Kidney (tissue), 14 donors: ENCODE results near the gene NPR2. TPM values are rescaled to one million over a fixed set of nuclear protein-coding genes. Genes with fewer than 3 reads are reported as not detected.
A peak's percentile ranks its signal among the peaks of the same experiment; 100 is the strongest.

Experiments
- DNase-seq, 5 donors: peaks; one replicate each; pipeline ENCODE4 v3.0.0-alpha.2; 2013 to 2020
- FAIRE-seq: peaks from 2 replicates; lab custom pipeline; 2012; peaks lifted over from hg19 to GRCh38; lab: Jason Lieb, UNC
- H3K27ac ChIP-seq, 2 donors: one replicate each; pipeline ENCODE4 v1.7.0; 2013; ENCODE audit warnings: low read depth in 2 of 2, low read length in 2 of 2, inconsistent platforms in 1 of 2
- H3K27me3 ChIP-seq: one replicate; pipeline ENCODE4 v1.7.1; 2013; ENCODE audit warnings: low read length, inconsistent platforms; ENCODE audit not compliant: control insufficient read depth, insufficient read depth
- H3K36me3 ChIP-seq, 3 donors: one replicate each; pipeline versions ENCODE4 v1.7.0 to v1.7.1; 2013; ENCODE audit warnings: low read length in 3 of 3, control low read depth in 1 of 3, inconsistent platforms in 1 of 3; ENCODE audit not compliant: insufficient read depth in 3 of 3, control insufficient read depth in 2 of 3
- H3K4me1 ChIP-seq, 3 donors: one replicate each; pipeline versions ENCODE4 v1.7.0 to v1.7.1; 2013; ENCODE audit warnings: low read length in 3 of 3, inconsistent platforms in 1 of 3, low read depth in 1 of 3; ENCODE audit not compliant: control insufficient read depth in 2 of 3, insufficient read depth in 2 of 3
- H3K4me3 ChIP-seq, 3 donors: one replicate each; pipeline versions ENCODE4 v1.7.0 to v1.8.1; 2013; ENCODE audit warnings: low read length in 3 of 3, control low read depth in 1 of 3, inconsistent platforms in 1 of 3
- H3K9ac ChIP-seq, 3 donors: one replicate each; pipeline versions ENCODE4 v1.7.0 to v1.7.1; 2013; ENCODE audit warnings: low read length in 3 of 3, control low read depth in 1 of 3, inconsistent platforms in 1 of 3
- H3K9me3 ChIP-seq, 3 donors: one replicate each; pipeline versions ENCODE4 v1.7.0 to v1.7.1; 2013; ENCODE audit warnings: low read length in 3 of 3, control low read depth in 1 of 3, inconsistent platforms in 1 of 3; ENCODE audit not compliant: control insufficient read depth in 2 of 3, insufficient read depth in 1 of 3
- intact Hi-C: fragments of 100-400 bp; cut with DNase I; formaldehyde crosslinking; loops from one replicate; pipeline ENCODE4 v1.11.1; 2022
- polyA plus RNA-seq: library from polyadenylated mRNA; stranded (reverse); fragments of 350-450 nt; fragmentation: Illumina TruSeq; extraction: RNeasy Lipid Tissue Mini Kit (QIAGEN cat#74804); gene quantifications from one replicate; pipeline ENCODE4 v1.2.3, GENCODE V29; 2014; ENCODE audit warnings: low read depth, low replicate concordance; ENCODE audit not compliant: insufficient read depth
- total RNA-seq: library from RNA; stranded (reverse); fragmentation: NEBNext Ultra II Directional; extraction: Animal tissue kit (Norgen Biotek cat#: 25700); gene quantifications from one replicate; pipeline ENCODE4 v1.2.1, GENCODE V29; 2021
- TF ChIP-seq, protein P1 (sequence below): IDR thresholded peaks from 3 replicates; pipeline ENCODE4 v1.5.1; 2012; ENCODE audit warnings: mild to moderate bottlenecking, moderate library complexity, borderline replicate concordance; ENCODE audit not compliant: insufficient read depth; ENCODE audit errors: extremely low read depth
- donor health status: control.
- donor health status: control.
- donor health status: control.
- donor health status: control.
- donor health status: control.
- donor health status: DM: yes; HTN: yes; CAD: no.
- donor health status: Normal renal cell carcinoma (clear cell type).

NPR2 gene
- total and polyA plus RNA-seq, 2 donors from 2014 or later = 11.4 to 17.0 TPM

DNA sequence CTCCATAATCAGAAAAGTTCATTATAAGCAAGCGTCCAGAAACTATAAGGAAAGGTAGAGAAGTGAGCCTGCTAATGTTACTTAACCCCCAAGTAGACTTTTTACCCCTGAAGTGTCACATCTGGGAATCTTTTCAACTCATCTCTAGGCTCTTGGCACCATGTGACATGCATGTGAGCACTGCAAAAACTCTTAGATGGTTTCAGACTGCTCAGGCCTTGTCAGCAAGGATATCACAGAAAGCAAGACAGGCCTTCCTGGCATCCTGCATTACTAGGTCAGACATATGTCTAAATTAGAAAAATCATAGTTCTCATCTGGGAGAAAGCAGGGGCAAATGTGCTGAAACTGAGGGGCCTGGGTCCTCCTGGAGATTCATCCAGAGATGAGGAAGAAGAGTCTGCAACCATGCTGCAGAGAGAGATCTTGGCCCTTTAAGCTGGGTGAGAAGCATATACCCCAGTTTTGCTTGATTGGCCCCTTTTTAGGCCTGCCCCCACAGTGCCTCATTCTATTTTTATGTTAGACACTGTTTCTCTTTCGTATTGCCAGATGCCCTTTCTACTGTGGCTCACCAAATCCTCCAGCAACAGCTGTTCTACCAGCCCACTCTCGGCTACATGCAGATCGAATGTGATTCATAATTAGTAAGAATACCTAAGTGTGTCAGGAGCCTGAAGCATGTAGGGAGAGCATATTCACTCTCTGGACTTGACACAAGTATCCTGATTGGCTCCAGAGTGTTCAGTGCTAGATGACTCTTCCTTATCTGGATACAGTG is 56.6 kb downstream of the NPR2 start:
- no peak overlapping the region for H3K27ac ChIP-seq
- no peaks in the 10 kb centered on the region for H3K9me3 ChIP-seq
- H3K27me3 ChIP-seq = no peaks in the 10 kb centered on the region
- FAIRE-seq = no peak
- H3K36me3 ChIP-seq = peaks cover 0 to 5% (median 0%) of the 10 kb centered on the region in 3 donors
- H3K4me3 ChIP-seq = no peak overlapping the region
- peaks cover 3 to 9% (median 3%) of the 10 kb centered on the region in 3 donors for H3K4me1 ChIP-seq
- no peak for DNase-seq
- TF ChIP-seq, protein P1, sequence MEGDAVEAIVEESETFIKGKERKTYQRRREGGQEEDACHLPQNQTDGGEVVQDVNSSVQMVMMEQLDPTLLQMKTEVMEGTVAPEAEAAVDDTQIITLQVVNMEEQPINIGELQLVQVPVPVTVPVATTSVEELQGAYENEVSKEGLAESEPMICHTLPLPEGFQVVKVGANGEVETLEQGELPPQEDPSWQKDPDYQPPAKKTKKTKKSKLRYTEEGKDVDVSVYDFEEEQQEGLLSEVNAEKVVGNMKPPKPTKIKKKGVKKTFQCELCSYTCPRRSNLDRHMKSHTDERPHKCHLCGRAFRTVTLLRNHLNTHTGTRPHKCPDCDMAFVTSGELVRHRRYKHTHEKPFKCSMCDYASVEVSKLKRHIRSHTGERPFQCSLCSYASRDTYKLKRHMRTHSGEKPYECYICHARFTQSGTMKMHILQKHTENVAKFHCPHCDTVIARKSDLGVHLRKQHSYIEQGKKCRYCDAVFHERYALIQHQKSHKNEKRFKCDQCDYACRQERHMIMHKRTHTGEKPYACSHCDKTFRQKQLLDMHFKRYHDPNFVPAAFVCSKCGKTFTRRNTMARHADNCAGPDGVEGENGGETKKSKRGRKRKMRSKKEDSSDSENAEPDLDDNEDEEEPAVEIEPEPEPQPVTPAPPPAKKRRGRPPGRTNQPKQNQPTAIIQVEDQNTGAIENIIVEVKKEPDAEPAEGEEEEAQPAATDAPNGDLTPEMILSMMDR = no peak
- no peak overlapping the region for H3K9ac ChIP-seq
- intact Hi-C loops = no loop called here

DNA sequence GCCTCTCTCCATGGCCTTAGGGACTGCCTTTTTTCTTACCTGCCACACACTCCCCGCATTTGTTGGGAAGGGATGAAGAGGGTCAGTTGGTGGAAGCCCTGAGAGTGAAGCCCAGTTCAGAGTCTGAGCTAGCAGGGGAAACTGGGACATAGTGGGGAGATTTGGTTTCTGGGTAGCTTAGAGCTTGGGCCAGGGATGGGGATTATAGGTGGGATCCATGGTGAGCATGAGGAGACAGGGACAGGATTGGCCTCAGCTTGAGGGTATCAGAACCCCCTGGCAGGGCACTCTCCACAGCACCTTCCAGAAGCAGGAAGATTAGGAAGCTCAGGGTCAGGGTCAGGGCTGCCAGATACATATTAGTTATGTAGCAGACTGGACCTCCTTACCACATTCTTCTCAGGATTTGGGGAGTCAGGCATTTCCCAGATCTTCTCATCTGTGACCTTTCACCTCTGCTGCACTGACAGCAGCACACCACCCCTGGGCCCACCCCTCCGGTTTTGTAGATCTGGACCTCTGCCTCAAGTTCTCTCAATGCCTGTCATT is 61.0 kb downstream of the NPR2 start:
- TF ChIP-seq, protein P1 = no peak
- Histone ChIP-seq H3K4me1 (no peaks in the 10 kb centered on the region), H3K4me3 (no peak overlapping the region), H3K27me3 (no peaks in the 10 kb centered on the region), H3K36me3 (peaks cover 0 to under 1% (median 0%) of the 10 kb centered on the region in 3 donors), H3K27ac (no peak overlapping the region), H3K9ac (no peak overlapping the region), H3K9me3 (no peaks in the 10 kb centered on the region)
- FAIRE-seq (no peak), DNase-seq (peak in 1 of 5 donors; percentile 26)
- intact Hi-C loops = no loop called here

DNA sequence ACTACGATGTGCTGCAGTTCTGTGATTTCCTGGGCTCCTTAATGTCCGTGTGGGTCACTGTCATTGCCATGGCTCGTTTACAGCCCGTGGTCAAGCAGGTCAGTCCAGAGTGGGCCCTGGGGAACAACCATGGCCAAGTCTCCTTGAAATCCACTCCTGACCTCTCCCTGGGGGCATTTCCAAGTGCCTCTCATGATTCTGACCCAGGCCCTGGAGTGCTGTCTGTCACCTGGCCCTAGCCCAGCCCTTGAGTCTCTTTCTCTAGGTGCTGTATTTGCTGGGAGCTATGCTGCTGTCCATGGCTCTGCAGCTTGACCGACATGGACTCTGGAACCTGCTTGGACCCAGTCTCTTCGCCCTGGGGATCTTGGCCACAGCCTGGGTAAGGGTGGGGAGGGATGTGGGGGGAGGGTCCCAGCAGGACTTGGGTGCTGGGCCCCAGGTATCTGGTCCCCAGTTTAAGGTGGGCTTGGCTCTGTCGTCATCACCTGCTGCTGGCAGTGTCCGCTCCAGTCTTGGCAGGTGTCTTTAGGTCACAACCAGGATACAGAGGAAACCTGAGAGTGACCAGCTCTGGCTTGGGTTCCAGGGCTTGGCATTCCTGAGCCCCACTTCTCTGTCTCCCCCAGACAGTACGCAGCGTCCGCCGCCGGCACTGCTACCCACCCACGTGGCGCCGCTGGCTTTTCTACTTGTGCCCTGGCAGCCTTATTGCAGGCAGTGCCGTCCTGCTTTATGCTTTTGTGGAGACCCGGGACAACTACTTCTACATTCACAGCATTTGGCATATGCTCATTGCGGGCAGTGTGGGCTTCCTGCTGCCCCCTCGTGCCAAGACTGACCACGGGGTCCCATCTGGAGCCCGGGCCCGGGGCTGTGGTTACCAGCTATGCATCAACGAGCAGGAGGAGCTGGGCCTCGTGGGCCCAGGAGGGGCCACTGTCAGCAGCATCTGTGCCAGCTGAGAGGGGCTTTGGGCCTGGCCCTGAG is 61.8 kb downstream of the NPR2 start:
- no peaks in the 10 kb centered on the region for H3K27me3 ChIP-seq
- FAIRE-seq = no peak
- H3K4me1 ChIP-seq = no peaks in the 10 kb centered on the region
- no peaks in the 10 kb centered on the region for H3K36me3 ChIP-seq
- H3K27ac ChIP-seq = no peak overlapping the region
- H3K9ac ChIP-seq = no peak overlapping the region
- H3K9me3 ChIP-seq = no peaks in the 10 kb centered on the region
- H3K4me3 ChIP-seq = no peak overlapping the region
- peak in 1 of 5 donors; percentile 13 for DNase-seq
- TF ChIP-seq, protein P1 = no peak
- intact Hi-C loops = no loop called here
